ENCODE measurements around the gene SCARB1.

SCARB1 gene

GRCh38 chr12:124762384-124762783 lies 101.3 kb downstream of the SCARB1 start:
- no peak for DNase-seq (ENCODE audit: low read depth in 3 of 3)

GRCh38 chr12:124761871-124762270 lies 101.8 kb downstream of the SCARB1 start:
- DNase-seq (ENCODE audit: low read depth in 3 of 3): no peak

- no peak for DNase-seq (ENCODE audit: low read depth in 3 of 3)
These were observed 102.6 kb downstream of the SCARB1 start for GRCh38 chr12:124761056-124761455.

- no peak for DNase-seq (ENCODE audit: low read depth in 3 of 3)
These were observed 103.1 kb downstream of the SCARB1 start for GRCh38 chr12:124760560-124760959.

- DNase-seq (ENCODE audit: low read depth in 3 of 3): no peak
These were observed 103.7 kb downstream of the SCARB1 start for GRCh38 chr12:124759841-124760503.

- DNase-seq (ENCODE audit: low read depth in 3 of 3): no peak
These were observed 105.1 kb downstream of the SCARB1 start for GRCh38 chr12:124758266-124759220.

- DNase-seq (ENCODE audit: low read depth in 3 of 3): no peak
These were observed 106.3 kb downstream of the SCARB1 start for GRCh38 chr12:124757329-124757728.

GRCh38 chr12:124756760-124757159 lies 106.9 kb downstream of the SCARB1 start:
- no peak for DNase-seq (ENCODE audit: low read depth in 3 of 3)

- DNase-seq (ENCODE audit: low read depth in 3 of 3): no peak
These were observed 107.5 kb downstream of the SCARB1 start for GRCh38 chr12:124756166-124756565.

GRCh38 chr12:124755801-124756148 lies 107.9 kb downstream of the SCARB1 start:
- no peak for DNase-seq (ENCODE audit: low read depth in 3 of 3)

GRCh38 chr12:124754949-124755800 lies 108.5 kb downstream of the SCARB1 start:
- DNase-seq (ENCODE audit: low read depth in 3 of 3): no peak

GRCh38 chr12:124754491-124754890 lies 109.2 kb downstream of the SCARB1 start:
- no peak for DNase-seq (ENCODE audit: low read depth in 3 of 3)

- no peak for DNase-seq (ENCODE audit: low read depth in 3 of 3)
These were observed 109.7 kb downstream of the SCARB1 start for GRCh38 chr12:124753993-124754392.

- DNase-seq (ENCODE audit: low read depth in 3 of 3): no peak
These were observed 110.5 kb downstream of the SCARB1 start for GRCh38 chr12:124753228-124753591.

- no peak for DNase-seq (ENCODE audit: low read depth in 3 of 3)
These were observed 111.0 kb downstream of the SCARB1 start for GRCh38 chr12:124752437-124753227.

- no peak for DNase-seq (ENCODE audit: low read depth in 3 of 3)
These were observed 111.9 kb downstream of the SCARB1 start for GRCh38 chr12:124751654-124752355.

GRCh38 chr12:124750787-124751471 lies 112.7 kb downstream of the SCARB1 start:
- no peak for DNase-seq (ENCODE audit: low read depth in 3 of 3)

GRCh38 chr12:124750149-124750656 lies 113.5 kb downstream of the SCARB1 start:
- no peak for DNase-seq (ENCODE audit: low read depth in 3 of 3)

- no peak for DNase-seq (ENCODE audit: low read depth in 3 of 3)
These were observed 113.9 kb downstream of the SCARB1 start for GRCh38 chr12:124749725-124750124.

Measured in stimulated activated CD4-positive, alpha-beta T cell treated with anti-CD3 and anti-CD28 coated beads, TNF-alpha, amount 100 ng/mL, for 4 hours (primary cell).